ENCODE results near the gene PDZD2.

GRCh38 chr5:31832966-31833365 is 194.0 kb downstream of the PDZD2 start:
- no peak for TF ChIP-seq CTCF (IDR thresholded peaks at IDR 0.05; ENCODE audit: borderline replicate concordance, extremely low read depth, low read length, poor library complexity, severe bottlenecking)
- no peak for TF ChIP-seq EZH2 (IDR thresholded peaks at IDR 0.05; ENCODE audit: borderline replicate concordance, low read depth, low read length, severe bottlenecking)
